NCI-H128 (cell line): ENCODE results near the gene TRPC6.
A peak's percentile ranks its signal among the peaks of the same experiment; 100 is the strongest.
"Not testable (repeated sequence)": the region's sequence is repeated elsewhere in the genome, so short reads cannot be mapped to it uniquely, and the experiment has no call there.

Experiments used
- DNase-seq: peaks from one replicate; lab custom pipeline; 2025; ENCODE audit not compliant: unreplicated experiment; lab: John Stamatoyannopoulos, UW

Gene TRPC6

GRCh38 chr11:101453682-101454081 lies 130.1 kb downstream of the TRPC6 start:
- no peak for DNase-seq

GRCh38 chr11:101448881-101449442 lies 134.8 kb downstream of the TRPC6 start:
- no peak for DNase-seq

- DNase-seq, result no peak
Measured at GRCh38 chr11:101446726-101447125, 137.1 kb downstream of the TRPC6 start.

GRCh38 chr11:101446238-101446637 lies 137.6 kb downstream of the TRPC6 start:
- DNase-seq, result no peak

- DNase-seq, result no peak
Measured at GRCh38 chr11:101445761-101446160, 138.0 kb downstream of the TRPC6 start.

- no peak for DNase-seq
Measured at GRCh38 chr11:101444851-101445250, 139.0 kb downstream of the TRPC6 start.

GRCh38 chr11:101444164-101444563 lies 139.6 kb downstream of the TRPC6 start:
- no peak for DNase-seq

GRCh38 chr11:101442936-101443521 lies 140.8 kb downstream of the TRPC6 start:
- DNase-seq, result no peak

GRCh38 chr11:101442171-101442570 lies 141.6 kb downstream of the TRPC6 start:
- no peak for DNase-seq

- no peak for DNase-seq
Measured at GRCh38 chr11:101441747-101442146, 142.1 kb downstream of the TRPC6 start.

- no peak for DNase-seq
Measured at GRCh38 chr11:101439488-101439887, 144.3 kb downstream of the TRPC6 start.

- not testable (repeated sequence) for DNase-seq
Measured at GRCh38 chr11:101438708-101439107, 145.1 kb downstream of the TRPC6 start.

- DNase-seq, result no peak
Measured at GRCh38 chr11:101438126-101438525, 145.7 kb downstream of the TRPC6 start.

- DNase-seq, result peak; percentile 20
Measured at GRCh38 chr11:101436511-101437142, 147.2 kb downstream of the TRPC6 start.

GRCh38 chr11:101435408-101435973 lies 148.3 kb downstream of the TRPC6 start:
- DNase-seq, result no peak

- no peak for DNase-seq
Measured at GRCh38 chr11:101434026-101434643, 149.7 kb downstream of the TRPC6 start.

GRCh38 chr11:101433151-101433550 lies 150.7 kb downstream of the TRPC6 start:
- DNase-seq, result no peak

- DNase-seq, result no peak
Measured at GRCh38 chr11:101429703-101430540, 153.9 kb downstream of the TRPC6 start.

- no peak for DNase-seq
Measured at GRCh38 chr11:101428918-101429317, 154.9 kb downstream of the TRPC6 start.

- no peak for DNase-seq
Measured at GRCh38 chr11:101407324-101407723, 176.5 kb downstream of the TRPC6 start.
